GM19438 (cell line): Measurements from ENCODE around the gene TP53INP2.
"Not testable (repeated sequence)": the region's sequence is repeated elsewhere in the genome, so short reads cannot be mapped to it uniquely, and the experiment has no call there.

ENCODE experiments used
- ATAC-seq: cut with Tn5 transposase; IDR thresholded peaks from one replicate; pipeline ENCODE4 v1.9.1; 2021; ENCODE audit warnings: low read depth; ENCODE audit not compliant: unreplicated experiment

Gene TP53INP2

GRCh38 chr20:34720266-34720665, 16.1 kb downstream of the TP53INP2 start:
- ATAC-seq: no peak

GRCh38 chr20:34722560-34722959, 18.4 kb downstream of the TP53INP2 start:
- ATAC-seq: not testable (repeated sequence)

DNA sequence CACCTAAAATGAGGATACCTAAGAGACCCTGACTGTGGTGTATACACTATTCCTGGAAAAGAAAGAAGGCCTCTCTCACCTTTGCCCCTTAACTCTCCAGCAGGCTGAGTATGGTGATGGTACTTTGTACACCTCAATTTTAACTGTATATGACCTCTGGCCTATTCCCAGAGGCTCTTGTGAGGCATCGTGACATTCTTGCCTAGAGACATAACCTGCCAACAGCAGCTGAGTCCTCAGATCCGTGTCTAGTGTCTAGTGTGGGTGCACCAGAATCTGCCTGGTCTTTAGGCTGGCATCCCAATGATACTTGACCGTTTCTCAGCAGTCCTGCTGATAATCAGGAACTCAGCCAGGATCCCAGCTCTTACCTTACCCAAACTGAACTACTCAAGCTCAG, 20.0 kb downstream of the TP53INP2 start:
- no peak for ATAC-seq

DNA sequence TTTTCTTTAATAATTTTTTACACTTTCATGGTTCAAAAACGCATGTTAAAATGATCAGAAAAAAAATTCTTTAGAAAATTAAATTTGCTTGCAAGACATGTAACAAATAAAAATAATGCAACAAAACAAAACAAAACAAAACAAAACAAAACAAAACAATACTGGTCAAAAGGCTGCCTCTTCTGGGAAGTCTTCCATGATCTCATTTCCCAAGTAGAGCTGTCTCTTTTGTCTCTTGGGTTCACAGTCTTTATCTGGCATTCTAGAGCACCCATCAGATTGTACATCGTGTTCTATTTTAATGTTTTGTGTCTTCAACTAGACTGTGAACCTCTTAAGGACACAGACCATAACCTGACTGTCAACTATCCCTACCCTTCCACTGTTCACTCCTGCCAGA, 25.3 kb downstream of the TP53INP2 start:
- no peak for ATAC-seq

DNA sequence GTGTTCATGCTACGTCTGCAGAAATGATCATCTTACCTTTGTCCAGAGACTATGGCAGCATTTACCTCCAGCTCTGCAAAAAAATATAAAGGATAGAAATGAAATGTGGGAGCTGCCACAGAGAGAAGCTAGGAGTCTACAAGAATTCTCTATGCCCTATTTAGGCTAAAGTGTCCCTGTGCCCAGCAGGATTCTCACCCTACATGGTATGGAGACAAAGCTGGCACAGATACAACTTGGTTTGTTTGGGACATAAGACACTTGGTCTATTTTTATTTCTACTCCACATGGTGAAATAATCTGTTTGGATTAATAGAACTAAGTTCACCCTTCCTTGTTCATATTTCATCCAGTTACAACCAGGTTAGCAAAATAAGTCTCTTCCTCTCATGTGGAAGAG, 28.4 kb downstream of the TP53INP2 start:
- no peak for ATAC-seq

DNA sequence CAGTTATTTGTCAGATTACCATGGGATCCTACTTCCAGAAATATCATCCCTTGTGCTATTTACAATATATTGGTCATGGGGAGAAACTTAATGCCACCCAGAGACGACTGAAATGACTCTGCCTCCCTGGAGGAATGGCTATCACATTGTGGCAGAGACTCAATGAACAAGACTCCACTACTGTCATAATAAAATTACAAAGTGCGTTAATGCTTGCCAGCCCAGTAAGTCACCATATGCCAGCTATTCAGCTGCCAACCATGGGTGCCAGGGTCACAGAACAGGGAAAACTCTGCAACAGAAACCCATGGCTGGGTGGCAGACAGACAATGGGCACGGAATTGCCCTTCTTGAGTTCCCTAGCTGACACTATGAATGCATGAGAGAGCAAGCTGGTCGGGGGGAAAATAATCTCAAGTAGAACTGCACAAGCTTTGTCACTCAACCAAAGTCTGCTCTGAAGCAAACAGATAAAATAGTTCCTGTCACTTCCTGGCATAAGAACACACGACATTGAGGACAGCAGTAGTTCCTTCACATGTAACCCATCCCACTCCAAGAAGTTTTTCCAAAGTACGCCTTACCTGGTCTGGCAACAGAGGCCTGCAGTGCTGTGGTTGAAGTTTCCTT, 32.1 kb downstream of the TP53INP2 start:
- no peak for ATAC-seq

GRCh38 chr20:34743039-34743438, 38.9 kb downstream of the TP53INP2 start:
- no peak for ATAC-seq

DNA sequence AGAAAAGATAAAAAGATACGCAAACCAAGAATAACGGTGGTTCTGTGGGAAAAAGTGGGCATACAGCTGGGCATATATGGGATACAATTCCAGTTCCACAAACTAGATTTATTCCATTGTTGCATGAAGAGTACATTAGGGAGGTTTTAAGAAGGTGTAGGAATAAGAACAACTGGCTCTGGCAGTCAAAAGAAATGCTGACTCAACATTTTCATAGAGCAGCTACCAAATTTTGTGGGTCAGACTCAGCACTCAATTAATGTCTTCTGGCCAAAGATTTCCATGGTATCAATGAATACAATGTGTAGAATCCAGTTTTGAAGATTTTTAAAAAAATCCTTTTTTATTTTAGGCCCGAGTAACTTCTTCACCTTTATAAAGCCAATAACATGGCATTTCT, 40.2 kb downstream of the TP53INP2 start:
- ATAC-seq: no peak

- no peak for ATAC-seq
Measured at GRCh38 chr20:34744847-34745246, 40.7 kb downstream of the TP53INP2 start.

GRCh38 chr20:34746674-34747073, 42.5 kb downstream of the TP53INP2 start:
- no peak for ATAC-seq

- ATAC-seq: no peak
Measured at GRCh38 chr20:34747479-34747878, 43.3 kb downstream of the TP53INP2 start.

DNA sequence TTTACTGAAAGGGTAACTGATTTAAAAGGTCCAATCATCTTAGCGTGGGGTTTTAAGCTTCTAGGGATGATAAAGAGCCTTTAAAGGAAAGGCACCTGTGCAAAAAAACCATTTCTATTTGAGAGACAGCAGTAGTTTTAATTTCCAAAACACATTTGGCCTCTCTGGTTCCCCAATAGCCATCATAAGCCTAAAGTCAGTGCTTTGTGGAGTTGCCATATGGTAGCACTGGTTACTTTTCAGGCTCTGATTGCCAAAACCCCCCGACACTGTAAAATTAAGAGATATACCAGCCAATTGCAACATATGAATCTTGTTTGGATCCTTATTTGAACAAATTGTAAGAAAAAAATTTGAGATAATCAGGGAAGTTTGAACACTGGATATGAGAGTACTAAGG, 44.6 kb downstream of the TP53INP2 start:
- no peak for ATAC-seq

- no peak for ATAC-seq
Measured at GRCh38 chr20:34750484-34750883, 46.3 kb downstream of the TP53INP2 start.

DNA sequence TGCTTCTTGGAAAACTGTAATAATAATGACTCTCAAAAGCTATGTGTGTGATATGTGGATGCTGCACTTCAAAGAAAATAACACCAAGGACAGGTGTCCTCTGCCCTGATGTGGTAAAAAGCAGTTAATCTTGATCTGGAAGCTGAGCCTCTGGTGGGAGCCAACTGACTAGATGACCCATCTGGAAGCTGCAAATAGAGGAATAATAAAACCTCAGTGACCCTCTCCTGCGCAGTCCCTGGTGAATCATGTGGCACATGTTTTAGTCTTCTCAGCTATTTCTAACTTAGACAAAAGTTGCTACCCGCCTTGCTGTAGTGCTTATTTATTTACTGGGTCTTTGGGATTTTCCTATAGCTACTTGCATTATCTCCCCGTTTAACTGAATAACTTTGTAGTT, 47.3 kb downstream of the TP53INP2 start:
- no peak for ATAC-seq

GRCh38 chr20:34753706-34754461, 49.7 kb downstream of the TP53INP2 start:
- no peak for ATAC-seq

- no peak for ATAC-seq
Measured at GRCh38 chr20:34754611-34755010, 50.5 kb downstream of the TP53INP2 start.

GRCh38 chr20:34755367-34755766, 51.2 kb downstream of the TP53INP2 start:
- ATAC-seq: no peak

DNA sequence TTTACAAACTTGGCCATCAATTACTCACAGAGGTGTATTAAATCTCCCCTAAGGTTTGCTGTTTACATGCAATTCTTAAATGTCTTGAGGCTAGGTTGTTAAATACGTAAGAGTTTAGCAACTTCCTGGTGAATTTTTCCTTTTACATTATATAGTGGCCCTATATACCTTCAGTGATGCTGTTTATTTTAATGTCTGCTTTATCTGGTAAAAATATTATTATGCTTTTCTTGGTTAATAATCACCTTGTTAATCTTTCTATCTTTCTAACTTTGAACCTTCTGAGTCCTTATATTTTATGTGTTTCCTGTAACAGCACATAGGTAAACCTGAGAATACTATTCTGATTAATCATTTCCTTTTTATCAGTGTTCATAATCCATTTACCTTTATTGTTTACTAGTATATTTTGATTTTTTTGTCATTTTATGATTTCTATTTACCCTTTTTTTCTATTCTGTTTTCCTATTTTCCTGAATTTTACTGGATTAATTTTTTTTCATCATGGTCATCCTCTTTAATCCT, 57.9 kb downstream of the TP53INP2 start:
- ATAC-seq: no peak
